Epidermal melanocyte (primary cell): ENCODE results near the gene KRT73.
"Not testable (repeated sequence)": the region's sequence is repeated elsewhere in the genome, so short reads cannot be mapped to it uniquely, and the experiment has no call there.

ENCODE experiments used
- DNase-seq: peaks from one replicate; pipeline ENCODE4 v3.0.0; 2011; ENCODE audit warnings: low spot score; ENCODE audit not compliant: insufficient read length

The KRT73 gene

DNA sequence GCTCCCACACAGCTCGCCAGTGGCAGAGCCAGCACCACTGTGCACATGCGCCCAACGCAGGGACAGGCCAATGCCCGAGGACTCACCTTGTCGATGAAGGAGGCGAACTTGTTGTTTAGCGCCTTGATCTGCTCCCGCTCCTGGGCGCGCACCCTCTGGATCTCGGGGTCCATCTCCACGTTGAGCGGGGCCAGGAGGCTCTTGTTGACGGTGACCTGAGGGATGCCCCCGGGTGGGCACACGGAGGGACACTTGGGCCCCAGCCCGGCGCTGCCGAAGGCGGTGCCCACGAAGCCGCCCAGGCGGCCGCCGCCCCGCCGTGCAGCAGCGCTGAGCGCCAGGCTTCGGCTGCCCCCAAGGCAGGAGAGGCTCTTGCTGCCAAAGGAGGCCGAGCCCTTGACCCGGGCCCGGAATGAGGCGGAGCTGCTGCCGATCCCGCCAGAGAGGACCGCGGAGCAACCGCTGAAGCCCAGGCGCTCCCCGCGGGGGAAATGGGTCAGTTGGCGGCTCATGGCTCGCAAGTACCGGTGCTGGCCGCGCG, 17.3 kb downstream of the KRT73 start, which contains the start of gene KRT72:
Gene KRT72, minus strand, starts transcription at position 523 of the 541 bp plus-strand sequence. Its CDS starts 11 bp downstream, at position 512.
- no peak for DNase-seq

- no peak for DNase-seq
Measured at GRCh38 chr12:52600475-52600874, 17.9 kb downstream of the KRT73 start.

DNA sequence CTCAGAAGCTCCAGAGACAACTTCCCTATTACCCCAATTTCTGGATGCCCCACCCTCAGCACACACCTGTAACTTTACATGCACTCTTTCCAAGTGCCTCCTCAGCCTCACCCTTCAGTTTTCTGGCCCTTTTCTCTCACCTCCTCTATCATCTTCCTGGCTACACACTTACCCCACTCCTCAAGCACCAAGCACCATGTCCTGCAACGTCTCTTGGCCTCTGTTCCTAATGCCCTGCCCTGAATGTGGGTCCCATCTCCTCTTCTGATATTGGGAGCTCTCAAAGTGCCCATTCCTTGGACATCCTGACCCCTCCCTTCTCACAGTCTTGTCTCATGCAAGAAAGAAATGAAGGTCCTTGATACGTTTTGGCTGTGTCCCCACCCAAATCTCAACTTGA, 18.3 kb downstream of the KRT73 start:
- DNase-seq, result no peak

- no peak for DNase-seq
Measured at GRCh38 chr12:52598966-52599365, 19.4 kb downstream of the KRT73 start.

- DNase-seq, result not testable (repeated sequence)
Measured at GRCh38 chr12:52594237-52594636, 24.1 kb downstream of the KRT73 start.

- no peak for DNase-seq
Measured at GRCh38 chr12:52591521-52591920, 26.8 kb downstream of the KRT73 start.

DNA sequence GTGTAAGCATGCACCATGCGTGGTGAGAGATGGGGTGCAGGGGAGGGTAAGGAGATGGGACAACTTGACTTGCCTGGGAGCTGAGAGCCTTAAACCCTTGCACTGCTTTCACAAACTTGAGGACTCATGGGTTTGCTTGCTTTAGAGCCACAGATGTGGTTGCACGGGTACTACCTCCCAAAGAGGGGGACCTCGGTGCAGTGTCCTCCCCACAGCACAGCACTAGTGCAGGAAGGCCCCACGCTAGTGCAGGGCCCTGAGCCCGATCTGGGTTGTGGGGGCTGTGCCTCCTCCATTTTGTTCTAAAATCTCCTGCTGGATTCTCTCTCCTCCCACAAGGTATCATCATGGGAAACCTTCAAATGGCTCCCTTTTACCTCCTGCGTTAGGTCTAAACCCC, 28.3 kb downstream of the KRT73 start:
- no peak for DNase-seq

- no peak for DNase-seq
Measured at GRCh38 chr12:52587563-52587962, 30.8 kb downstream of the KRT73 start.

DNA sequence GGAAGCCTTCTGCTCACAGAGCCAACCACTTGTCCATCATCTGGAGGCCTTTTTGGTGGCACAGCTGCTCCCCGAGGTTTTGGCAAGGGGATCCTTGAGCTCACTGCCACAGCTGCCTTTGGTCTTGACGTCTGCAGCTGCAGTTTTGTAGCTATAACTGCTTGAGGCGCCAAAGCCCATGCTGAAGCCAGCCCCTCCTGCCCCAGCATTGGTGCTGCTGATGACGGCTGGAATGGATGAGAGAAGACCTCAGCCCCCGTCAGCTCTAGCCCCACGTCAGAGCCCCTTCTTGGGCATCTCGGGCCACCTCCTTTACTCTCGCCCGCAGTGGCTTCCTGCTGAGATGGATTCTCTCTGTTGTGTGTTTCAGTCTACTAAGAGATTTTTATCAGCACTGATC, 32.4 kb downstream of the KRT73 start:
- no peak for DNase-seq

GRCh38 chr12:52585066-52585465, 33.3 kb downstream of the KRT73 start:
- no peak for DNase-seq

- DNase-seq, result no peak
Measured at GRCh38 chr12:52584156-52584682, 34.1 kb downstream of the KRT73 start.

DNA sequence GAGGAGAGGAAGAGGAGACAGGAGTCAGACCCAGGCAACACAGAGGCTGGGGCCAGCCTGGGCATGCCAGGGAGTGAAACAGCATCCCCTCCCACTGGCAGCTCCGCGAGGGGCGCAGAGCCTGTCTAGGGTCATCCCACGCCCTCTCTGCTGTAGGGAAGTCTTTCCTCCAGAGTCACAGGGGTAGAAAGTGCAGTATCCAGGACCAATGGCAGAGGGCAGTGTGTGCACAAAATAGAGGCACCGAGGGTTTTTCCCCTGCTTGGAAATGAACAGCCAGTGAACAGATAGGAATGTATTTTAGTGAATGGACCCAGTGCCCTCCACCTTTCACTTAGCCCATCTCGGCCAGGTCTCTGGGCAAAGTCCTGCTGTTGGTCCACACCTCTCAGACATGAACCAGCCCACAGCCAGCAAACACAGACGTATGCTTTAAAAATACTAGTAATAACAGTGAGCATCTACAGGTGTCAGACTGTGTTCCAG, 35.3 kb downstream of the KRT73 start:
- DNase-seq, result peak; percentile 58

DNA sequence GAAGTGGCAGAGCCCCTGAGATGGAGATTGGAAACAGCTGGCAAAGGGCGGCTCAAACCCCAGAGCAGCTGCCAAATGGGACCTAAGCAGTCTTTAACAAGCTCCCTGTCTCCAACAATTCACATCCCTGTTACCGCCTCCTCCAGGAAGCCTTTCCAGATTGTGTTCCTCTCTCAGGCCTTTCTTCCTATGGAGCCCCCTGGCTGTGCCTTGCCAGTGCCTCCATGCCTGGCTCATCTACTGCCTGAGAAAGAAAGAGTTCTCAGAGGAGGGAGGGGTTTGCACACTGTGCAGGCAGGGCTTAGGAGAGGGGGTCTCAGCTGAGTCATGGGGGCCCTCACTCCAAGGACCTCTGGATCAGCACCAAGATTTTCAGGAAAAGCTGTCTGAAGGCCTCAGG, 35.9 kb downstream of the KRT73 start:
- DNase-seq, result no peak

DNA sequence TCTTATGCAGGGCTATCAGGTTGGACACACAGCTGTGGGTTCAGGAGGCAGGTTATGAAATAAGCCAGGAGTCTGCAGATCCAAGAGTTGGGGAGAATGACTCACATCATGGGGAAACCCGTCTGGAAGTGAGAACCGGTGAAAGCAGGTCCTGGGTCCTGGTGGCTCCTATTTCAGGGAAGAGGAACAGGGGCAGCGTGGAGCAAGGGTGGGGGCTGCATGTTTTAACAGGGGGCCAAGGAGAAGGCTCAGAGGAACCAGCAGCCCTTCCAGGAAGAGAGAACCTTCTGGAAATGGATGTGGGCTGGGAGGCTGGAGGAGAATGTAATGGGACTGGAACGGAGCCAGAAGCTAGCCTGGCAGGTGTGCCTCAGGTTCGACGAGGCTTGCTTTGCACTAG, 36.9 kb downstream of the KRT73 start:
- DNase-seq, result no peak

DNA sequence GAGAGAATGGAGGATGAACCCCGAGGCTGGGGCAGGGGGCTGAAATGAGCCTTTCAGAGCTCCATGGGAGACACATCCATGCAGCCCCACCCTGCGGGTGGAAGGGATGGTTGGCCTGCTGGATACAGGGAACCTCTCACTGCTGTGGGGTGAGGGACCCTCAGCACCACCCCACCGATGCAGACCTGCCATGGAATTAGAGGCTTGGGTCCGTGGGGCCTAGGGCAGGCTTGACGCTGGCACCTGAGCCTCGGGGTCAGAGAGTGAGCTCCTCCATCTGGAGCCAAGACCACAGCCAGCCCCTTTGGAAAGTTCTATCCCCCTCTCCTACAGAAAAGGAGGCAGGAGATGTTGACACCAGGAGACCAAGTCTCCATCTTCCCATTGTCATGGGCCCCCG, 37.3 kb downstream of the KRT73 start:
- DNase-seq, result no peak

DNA sequence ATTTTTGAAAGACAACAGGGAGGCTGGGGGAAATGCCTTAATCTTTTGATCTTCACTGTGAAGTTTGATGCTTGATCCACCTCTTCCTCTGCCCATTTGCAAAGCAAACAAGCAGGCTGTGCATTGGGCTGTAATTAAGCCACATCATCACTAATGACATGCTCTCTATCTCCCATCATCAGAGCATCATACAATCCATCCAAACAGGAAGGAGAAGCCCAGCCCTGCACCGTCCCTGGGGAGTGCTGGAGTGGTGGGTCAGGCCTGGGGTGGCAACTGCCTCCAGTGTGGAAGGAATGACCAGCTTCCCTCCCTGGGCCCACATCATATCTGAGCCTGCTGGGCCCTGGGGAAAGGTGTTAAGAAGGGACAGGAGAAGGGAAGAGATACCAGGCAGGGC, 37.9 kb downstream of the KRT73 start:
- no peak for DNase-seq

DNA sequence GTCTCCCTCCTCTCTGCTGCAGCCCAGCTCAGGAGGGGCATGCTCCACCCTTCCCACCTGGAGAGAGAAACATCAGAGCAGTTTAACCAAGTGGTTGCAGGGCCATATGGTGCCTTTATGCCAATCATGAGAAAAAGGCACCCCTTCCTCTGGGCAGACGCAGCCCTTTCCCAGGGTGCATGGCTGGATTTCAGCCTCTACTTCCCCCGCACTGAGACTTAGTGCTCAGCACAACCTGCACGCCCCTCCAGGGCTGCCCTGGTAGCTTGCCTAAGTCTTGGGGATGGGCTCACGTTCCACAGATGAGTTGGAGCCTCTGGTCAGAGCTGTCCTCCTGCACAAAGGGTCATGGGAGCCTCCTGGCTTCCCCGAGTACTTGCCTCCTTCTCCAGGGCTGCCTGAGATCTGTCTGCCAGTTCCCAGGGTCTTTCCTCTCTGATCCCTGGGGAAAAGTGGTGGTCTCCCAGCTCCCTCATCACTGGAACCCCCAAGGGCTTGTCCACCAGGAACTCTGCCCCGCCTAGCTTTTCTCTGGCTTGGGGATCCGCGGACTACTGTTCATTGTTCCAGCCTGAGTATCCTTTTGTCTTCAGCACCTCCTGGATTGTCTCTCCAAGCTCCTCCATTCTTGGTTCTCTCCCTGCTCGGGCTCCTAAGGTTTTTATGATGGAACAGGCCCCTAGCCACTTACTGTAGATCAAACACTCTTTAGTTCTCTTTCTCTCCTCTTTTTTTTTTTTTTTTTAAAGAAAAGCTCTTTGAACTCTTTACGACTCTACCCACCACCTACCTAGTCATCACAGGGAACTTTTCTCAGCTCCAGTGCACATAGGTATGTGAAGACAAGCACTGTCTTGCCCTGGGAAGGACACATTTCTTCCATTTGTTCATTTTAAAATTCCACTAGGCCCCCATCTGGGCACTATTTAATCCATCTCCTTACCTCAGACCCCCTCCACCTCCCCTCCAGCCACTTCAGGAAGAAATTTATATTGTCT, 38.6 kb downstream of the KRT73 start:
- no peak for DNase-seq

DNA sequence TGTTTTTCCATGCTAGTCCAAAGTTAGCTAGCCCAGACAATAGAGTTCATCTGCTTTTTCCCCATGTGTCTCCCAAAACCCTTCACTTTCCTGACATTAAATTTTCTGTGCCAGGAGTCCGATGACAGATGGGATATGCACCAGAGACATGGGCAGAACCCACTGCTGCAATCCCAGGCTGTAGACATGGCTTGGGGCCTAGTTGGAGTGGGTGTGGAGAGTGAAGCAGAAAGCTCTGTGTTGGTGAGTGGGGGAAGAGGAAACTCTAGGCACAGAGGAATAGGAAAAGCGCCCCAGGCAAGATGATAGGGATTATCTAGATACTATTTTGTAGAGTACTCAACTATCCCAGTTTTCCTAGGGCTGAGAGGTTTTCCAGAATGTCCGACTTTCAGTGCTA, 39.9 kb downstream of the KRT73 start:
- no peak for DNase-seq

- DNase-seq, result no peak
Measured at GRCh38 chr12:52577316-52577715, 41.0 kb downstream of the KRT73 start.

DNA sequence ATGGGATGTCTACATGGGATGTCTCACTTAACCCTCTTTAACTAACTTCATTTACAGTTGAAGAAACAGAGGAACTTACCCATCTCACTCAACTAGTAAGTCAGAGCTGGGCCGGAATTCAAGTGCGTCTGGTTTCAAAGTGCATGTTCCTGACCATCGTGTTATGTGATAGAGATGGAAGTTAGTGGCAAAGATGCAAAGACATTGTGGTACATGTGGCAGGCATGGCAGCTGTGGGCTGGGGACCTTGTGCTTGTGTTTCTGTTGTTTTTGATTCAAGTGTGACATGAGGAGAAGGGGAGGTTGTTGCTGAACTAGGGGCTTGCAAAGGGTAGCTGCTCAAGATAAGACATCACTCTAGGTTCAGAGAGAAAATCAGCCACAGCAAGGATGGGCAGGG, 42.4 kb downstream of the KRT73 start:
- no peak for DNase-seq

DNA sequence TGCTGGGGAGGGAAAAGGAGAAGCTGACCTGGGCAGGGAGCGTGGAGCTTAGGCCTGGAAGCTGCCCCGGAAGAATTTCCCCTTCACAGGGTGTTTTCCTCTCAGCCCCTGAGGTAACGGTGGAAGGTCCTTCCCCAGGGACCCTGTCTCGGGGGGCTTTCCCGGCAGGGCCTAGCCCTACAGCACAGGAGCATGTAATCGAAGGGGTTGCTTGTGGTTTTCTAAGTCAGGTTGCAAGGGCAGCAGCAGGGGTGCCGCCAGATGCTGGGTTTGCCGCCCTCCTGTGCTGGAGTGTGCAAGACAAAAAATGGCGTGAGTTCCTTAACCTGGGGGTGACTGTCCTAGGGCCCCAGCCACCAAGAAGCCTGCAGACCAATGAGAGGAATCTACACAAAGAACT, 43.1 kb downstream of the KRT73 start:
- DNase-seq, result no peak

DNA sequence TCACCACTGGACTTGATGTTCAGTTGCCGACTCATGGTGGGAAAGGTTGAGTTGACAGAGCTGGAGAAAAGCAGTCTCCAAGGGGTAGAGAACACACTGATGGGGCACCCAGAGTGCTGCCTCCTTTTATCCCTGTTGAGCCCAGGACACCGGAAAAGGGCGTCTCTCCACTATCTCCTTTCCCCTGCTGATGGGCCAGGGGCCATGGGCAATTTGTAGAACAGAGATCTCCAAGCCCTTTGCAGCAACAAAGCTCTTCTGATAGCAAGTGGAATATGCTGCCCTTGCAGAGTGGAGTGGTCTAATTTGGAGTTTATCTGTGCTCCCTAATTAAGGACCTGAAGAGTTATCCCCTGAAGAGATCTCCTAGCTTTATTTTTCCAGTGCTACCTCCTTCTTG, 44.6 kb downstream of the KRT73 start, which contains the start of gene KRT74:
Gene KRT74, minus strand, starts transcription at position 101 of the 400 bp plus-strand sequence. Its CDS starts 66 bp downstream, at position 35.
- DNase-seq, result no peak
